Left forelimb (tissue), 1 donor: ENCODE data around the gene SELENON.
A peak's percentile ranks its signal among the peaks of the same experiment; 100 is the strongest.
"Not testable (repeated sequence)": the region's sequence is repeated elsewhere in the genome, so short reads cannot be mapped to it uniquely, and the experiment has no call there.

ENCODE experiments used
- DNase-seq: peaks from one replicate; pipeline ENCODE4 v3.0.0-alpha.2; 2018; ENCODE audit warnings: low spot score

SELENON gene

GRCh38 chr1:25828491-25828890 lies 28.5 kb downstream of the SELENON start:
- no peak for DNase-seq

GRCh38 chr1:25829046-25829445 lies 29.1 kb downstream of the SELENON start:
- no peak for DNase-seq

DNA sequence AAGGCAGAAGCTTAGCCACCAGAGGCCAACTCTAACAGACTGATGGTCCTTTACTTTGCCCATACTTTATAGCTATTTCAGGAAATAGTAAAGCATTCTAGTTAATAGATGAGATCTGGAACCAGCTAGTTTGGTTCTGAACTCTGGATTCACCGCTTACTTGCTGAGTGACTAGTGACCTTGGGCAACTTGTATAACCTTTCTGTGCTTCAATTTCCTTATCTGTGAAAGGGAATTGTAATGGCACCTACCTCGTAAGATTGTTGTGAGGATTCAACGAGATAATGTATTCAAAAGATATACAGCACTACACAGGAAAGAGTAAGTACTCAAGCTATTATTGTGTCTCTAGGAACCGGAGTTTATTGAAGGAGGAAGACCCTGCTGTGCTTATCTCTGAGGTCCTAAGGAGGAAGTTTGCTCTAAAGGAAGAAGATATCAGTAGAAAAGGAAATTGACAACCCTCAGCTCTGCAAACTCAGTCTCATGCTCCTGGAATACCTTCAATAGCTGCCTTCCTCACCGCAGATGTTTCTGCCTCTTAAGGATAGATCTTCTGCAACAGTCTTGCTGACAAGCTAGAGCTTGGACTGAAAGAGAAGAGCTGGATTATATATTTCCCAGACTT lies 31.7 kb downstream of the SELENON start:
- DNase-seq, result no peak

DNA sequence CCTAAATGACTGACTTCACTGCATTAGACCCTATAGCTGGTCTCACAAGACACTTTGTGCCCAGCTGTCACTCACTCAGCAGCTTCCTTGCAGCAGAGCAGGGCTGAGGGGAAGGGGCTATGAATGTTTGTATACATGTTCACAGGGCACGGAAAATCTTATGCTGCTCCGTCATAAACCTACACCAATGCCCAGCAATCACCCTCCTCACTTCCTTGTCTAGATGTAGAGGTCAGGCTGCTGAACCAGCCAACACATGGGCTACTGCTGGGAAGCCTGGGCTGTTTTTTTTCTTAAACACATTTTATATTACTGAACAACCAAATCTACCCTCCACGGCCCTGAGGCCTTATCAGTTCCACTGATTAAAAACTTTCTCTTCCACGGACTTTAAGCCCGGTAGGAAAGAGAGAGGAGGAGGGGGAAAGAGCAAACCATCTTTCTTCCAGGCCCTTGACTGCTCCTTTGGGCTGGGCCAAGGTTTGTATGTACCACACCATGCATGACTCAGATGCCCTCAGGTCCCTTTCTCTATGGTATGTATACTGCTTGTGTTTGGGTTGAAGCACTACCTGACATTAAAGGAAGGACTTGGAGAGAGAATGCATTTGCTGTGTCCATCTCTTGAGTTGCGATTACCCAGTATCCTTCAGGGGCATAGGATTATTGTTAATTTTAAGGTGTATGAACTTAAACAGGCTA lies 32.5 kb downstream of the SELENON start:
- no peak for DNase-seq

DNA sequence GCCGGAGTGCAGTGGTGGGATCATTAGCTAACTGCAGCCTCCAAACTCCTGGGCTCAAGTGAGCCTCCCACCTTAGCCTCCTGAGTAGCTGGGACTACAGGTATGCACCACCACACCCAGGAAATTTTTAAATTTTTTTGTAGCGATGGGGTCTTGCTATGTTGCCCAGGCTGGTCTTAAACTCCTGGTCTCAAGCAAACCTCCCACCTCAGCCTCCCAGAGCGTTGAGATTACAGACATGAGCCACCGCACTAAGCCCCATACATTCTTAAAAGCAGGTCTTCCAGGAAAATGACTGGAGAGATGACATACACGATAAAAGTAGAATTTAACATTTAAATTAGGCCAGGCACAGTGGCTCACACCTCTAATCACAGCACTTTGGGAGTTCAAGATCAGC lies 33.2 kb downstream of the SELENON start:
- DNase-seq, result no peak

- DNase-seq, result no peak
Measured at GRCh38 chr1:25834894-25835293, 34.9 kb downstream of the SELENON start.

- no peak for DNase-seq
Measured at GRCh38 chr1:25836695-25837094, 36.7 kb downstream of the SELENON start.

DNA sequence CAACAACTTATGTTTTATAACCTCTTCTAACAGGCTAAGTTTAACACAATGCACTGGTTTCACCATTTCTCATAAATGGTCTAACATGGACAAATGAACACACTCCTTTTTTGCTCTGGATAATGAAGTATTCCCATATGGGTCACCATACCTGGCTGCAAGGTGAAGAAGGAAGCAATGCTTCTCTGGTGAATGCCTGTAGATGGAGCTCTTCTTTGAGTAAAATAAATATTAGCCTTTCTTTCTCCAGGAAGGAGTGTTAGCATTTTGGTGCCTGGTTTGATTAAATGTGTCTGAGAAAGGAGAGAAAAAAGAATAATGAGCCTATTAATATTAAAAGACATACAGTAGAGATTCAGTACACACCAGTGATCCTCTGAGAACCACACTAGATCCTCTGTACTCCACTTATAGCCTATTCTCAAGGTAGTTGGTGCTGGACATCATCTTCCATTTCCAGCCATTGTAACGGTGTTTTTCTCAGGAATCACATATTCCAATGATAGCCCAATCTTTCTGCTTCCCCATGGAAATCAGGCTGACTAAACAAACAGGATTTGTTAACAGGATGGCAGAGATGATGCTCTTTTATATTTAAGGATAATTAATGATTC lies 37.4 kb downstream of the SELENON start:
- DNase-seq, result no peak

DNA sequence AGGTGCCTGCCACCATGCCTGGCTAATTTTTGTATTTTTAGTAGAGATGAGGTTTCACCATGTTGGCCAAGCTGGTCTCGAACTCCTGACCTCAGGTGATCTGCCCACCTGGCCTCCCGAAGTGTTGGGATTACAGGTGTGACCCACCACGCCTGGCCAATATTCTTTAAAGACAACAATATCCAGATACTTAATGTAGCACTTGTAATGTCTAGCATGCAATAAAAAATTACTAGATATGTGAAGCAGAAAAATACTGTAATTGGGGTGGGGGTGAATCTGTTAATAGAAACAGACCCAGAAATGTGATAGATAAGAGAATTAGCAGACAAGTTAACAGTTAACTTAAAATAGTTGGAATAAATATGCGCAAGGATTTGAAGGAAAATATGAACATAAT lies 39.8 kb downstream of the SELENON start:
- not testable (repeated sequence) for DNase-seq

DNA sequence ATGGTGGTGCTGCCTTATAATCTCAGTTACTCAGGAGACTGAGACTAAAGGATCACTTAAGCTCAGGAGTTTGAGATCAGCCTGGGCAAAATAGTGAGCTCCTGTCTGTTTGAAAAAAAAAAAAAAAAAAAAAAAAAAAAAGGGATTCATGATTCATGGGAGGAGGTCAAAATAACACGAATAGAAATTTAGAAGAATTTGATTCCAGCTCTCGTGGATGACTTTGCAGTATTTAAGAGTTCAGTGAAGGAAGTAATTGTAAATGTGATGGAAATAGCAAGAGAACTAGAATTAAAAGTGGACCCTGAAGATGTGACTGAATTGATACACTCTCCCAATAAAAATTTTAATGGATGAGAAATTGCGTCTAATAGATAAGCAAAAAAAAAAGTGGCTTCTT lies 43.5 kb downstream of the SELENON start:
- DNase-seq, result no peak

- no peak for DNase-seq
Measured at GRCh38 chr1:25844536-25845337, 44.7 kb downstream of the SELENON start.

DNA sequence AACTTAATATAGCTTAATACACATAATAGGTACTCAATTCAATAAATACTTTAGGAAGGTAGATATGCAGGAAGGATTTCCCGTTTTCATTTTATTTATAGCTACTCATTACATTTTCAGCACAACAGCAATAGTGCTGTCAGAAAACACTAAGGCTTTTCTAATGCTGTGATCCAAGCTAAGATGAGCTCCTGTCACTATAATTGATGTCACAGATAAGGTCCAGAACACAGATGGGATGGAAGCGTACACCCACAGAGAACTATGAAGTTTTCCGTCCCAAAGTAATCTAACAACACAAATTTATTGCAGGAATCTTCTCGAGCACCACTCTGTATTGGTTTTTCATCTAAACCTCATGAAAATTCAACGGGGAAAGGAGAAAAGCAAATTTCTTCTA lies 45.7 kb downstream of the SELENON start:
- no peak for DNase-seq

DNA sequence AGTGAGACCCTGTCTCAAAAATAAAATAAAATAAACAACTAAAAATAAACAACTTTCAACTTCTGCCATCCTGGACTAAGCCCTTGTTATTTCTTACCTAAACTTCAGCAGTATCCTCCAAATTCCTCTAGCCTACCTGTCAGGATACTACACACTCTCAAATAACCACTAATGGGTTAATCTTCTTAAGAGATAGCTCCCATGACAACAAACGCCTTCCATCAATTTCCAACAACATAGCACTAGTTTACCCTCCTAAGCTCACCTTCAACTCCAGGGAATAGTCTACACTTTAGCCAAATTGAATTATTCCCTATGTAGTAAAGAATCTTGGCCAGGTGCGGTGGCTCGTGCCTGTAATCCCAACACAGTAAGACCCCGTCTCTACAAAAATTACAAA lies 47.9 kb downstream of the SELENON start:
- DNase-seq, result no peak

DNA sequence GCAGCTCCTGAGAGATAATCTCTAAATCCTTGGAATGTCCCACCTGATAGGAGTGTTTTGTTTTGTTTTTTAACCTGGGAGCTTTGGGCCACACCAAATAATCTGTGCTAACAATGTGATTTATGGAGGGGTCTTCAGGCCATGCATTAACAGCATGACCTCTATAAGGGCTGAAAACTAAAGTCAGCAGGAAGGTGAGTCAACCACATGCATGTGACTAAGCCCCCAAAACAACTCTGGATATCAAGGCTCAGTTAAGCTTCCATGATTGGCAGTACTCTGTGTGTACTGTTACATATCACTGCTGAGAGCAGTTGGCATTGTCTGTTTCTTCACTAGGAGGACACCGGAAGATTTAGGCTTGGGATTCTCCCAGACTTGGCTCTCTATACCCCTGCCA lies 48.5 kb downstream of the SELENON start:
- DNase-seq, result no peak

- DNase-seq, result no peak
Measured at GRCh38 chr1:25854554-25854953, 54.6 kb downstream of the SELENON start.

DNA sequence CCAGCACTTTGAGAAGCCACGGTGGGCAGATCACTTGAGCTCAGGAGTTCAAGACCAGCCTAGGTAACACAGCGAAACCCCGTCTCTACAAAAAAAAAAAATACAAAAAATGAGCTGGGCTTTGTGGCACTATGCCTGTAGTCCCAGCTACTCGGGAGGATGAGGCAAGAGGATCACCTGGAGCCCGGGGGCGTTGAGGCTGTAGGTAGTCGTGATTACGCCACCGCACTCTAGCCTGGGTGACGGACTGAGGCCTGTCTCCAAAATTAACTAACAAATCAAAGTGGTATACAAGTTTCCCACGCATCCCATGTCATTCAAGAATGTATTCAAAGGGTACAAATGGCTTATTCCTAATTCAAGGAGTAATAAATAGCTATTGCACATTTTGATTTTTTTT lies 56.9 kb downstream of the SELENON start:
- no peak for DNase-seq

GRCh38 chr1:25858494-25858893 lies 58.5 kb downstream of the SELENON start:
- no peak for DNase-seq

- DNase-seq, result peak; percentile 90
Measured at GRCh38 chr1:25858906-25859789, 59.2 kb downstream of the SELENON start, which contains the start of gene AUNIP. Gene AUNIP (minus strand): TSS chr1:25859457. CDS start chr1:25859357, 100 bp downstream.

DNA sequence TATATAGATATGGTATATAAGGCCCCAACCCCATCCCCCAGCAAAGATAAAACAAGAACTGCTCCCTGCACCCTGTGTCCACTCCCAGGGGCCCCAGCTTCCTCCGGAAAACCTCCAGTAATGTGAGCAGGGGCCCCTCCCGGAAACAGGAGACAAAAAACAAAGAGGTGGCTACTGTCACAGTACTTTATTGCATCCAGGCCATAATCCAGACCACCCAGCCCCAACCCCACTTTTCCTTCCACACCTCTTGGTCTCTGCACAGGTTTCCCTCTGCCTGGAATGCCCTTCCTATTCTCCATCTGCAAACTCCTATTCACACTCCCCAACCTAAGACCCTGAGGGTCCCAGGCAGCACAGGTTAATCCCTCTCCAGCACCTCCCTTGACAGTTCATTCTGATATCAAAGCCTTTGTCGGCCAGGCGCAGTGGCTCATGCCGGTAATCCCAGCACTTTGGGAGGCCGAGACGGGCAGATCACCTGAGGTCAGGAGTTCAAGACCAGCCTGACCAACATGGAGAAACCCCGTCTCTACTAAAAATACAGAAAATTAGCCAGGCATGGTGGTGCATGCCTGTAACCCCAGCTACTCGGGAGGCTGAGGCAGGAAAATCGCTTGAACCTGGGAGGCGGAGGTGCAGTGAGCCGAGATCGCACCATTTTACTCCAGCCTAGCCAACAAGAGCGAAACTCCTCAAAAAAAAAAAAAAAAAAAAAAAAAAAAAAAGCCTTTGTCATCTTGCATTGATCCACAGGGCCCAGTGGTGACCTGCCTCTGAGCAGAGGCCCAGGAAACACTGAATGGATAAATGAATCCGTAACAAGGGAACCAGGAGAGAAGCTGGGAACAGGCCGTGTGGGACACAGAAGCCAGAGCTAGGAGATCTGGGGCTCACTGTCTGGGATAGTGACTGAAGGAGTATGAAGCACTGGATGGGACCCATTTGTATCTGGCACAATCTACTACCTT lies 61.6 kb downstream of the SELENON start:
- no peak for DNase-seq

GRCh38 chr1:25862785-25863485 lies 62.9 kb downstream of the SELENON start:
- DNase-seq, result no peak
